Measurements from ENCODE around the gene ZSCAN21. TPM values are rescaled to one million over a fixed set of nuclear protein-coding genes. Genes with fewer than 3 reads are reported as not detected.
A peak's percentile ranks its signal among the peaks of the same experiment; 100 is the strongest.

The ZSCAN21 gene
- total and polyA plus RNA-seq, 2 of the 4 experiments (the other 2 are of a cell fraction): 11.5 to 13.3 TPM

DNA sequence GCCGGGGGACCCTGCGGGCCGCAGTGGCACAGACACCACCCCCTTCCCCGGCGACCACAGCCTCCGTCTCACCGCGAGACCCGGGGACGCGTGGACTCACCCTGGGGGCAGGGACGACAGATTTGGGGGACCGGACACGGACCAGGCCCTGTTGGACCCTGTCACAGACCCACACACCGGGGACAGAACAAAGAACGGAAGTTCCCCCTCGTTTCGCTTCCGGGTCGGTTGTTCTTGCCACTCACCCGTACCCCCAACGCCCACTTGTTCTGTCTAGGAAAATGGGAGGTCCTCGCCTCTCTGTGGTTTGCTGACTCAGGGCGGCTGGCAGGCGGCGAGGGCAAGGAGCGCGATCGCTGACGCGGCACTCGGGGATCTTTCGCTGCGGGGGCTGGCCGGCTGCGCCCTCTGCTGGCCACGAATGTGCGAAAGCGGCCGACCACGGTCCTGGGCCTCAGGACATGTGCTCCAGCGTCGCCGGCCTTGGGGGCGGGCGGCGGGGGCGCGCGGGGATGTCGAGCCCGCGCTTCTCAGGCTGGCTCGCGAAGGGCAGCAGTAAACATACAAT lies 32.0 kb downstream of the ZSCAN21 start, which contains the start of gene ZNF3 (continued):
- TF ChIP-seq, protein P1, sequence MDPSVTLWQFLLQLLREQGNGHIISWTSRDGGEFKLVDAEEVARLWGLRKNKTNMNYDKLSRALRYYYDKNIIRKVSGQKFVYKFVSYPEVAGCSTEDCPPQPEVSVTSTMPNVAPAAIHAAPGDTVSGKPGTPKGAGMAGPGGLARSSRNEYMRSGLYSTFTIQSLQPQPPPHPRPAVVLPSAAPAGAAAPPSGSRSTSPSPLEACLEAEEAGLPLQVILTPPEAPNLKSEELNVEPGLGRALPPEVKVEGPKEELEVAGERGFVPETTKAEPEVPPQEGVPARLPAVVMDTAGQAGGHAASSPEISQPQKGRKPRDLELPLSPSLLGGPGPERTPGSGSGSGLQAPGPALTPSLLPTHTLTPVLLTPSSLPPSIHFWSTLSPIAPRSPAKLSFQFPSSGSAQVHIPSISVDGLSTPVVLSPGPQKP (IDR thresholded peaks at IDR 0.05; ENCODE audit: borderline replicate concordance, low read depth, low read length): no peak

DNA sequence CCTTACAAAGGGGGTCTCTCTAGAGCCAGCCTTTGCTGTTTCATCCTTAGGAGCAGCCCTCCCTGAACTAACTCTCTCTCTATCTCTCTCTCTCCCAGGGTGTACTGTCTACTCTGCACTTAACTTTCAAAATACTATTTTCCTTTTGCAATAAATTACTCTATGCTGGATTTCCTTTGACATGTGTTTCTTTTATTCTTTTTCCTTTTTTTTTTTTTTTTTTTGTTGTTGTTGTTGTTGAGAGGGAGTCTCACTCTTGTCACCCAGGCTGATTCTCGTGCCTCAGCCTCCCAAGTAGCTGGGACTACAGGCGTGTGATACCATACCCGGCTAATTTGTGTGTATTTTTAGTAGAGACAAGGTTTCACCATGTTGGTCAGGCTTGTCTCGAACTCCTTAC lies 33.4 kb downstream of the ZSCAN21 start:
- no peak overlapping the region for H3K23ac ChIP-seq (ENCODE audit: low read depth, low read length)
- H3K79me1 ChIP-seq (ENCODE audit: low read depth in 1 of 2, low read length in 2 of 2): peaks cover 7 to 32% of the 10 kb centered on the region in 2 experiments
- H3K36me3 ChIP-seq (ENCODE audit: control insufficient read depth, insufficient read depth, low read length): peaks cover 16% of the 10 kb centered on the region
- no peaks in the 10 kb centered on the region for H3K27me3 ChIP-seq (ENCODE audit: control insufficient read depth, insufficient read depth, low read length)
- peak overlapping the region; percentile 44 for H4K91ac ChIP-seq (ENCODE audit: insufficient read depth, low read depth, low read length)
- H3K18ac ChIP-seq (ENCODE audit: low read depth, low read length): no peak overlapping the region
- no peak for ATAC-seq (ENCODE audit: low read depth)
- H3K4me3 ChIP-seq (ENCODE audit: insufficient read depth, low read depth, low read length): no peak overlapping the region
- no CpG with 5 or more reads among the region's 4 CpGs for WGBS, 2 experiments (ENCODE audit: extremely low coverage in 2 of 2, insufficient read length in 1 of 2)
- H3K4me2 ChIP-seq (ENCODE audit: low read depth, low read length): no peak overlapping the region
- intact Hi-C loops (cut with micrococcal nuclease): no loop called here
- no TSS peak for BruUV-seq (replicated peaks)
- peak overlapping the region; percentile 41; the same call in 1 of the 2 replicates for H4K5ac ChIP-seq (ENCODE audit: low read depth, low read length)
- no peak for DNase-seq
- H4K8ac ChIP-seq (ENCODE audit: low read depth in 2 of 2, low read length in 2 of 2): peak overlapping the region in 1 of 2 experiments; percentile 68; a peak in 1 of 4 replicates
- peak overlapping the region; percentile 65 for H2AK9ac ChIP-seq (replicated peaks; ENCODE audit: low read depth, low read length, poor library complexity)
- POLR2A ChIA-PET (ENCODE audit: unreplicated experiment): no interaction called here
- H3K56ac ChIP-seq (ENCODE audit: extremely low read depth, insufficient read depth, low read length): no peak overlapping the region
- H3K9ac ChIP-seq (ENCODE audit: low read depth, low read length): no peak overlapping the region
- dilution Hi-C loops (cut with HindIII; ENCODE audit: low sequenced_read_pairs, unreplicated experiment): no loop called here
- H2BK15ac ChIP-seq (ENCODE audit: low read depth, low read length): peak overlapping the region; percentile 16; the same call in 2 of the 3 replicates
- H2BK120ac ChIP-seq (ENCODE audit: low read depth, low read length): peak overlapping the region; percentile 82
- in situ Hi-C loops (cut with MboI; ENCODE audit: low sequenced_read_pairs): no loop called here
- CTCF ChIA-PET: interaction anchor here (0.6 kb wide), 1 partner anchor 132 kb away, joined by 6 read pairs; no protein-coding TSS in a partner anchor
- peak overlapping the region; percentile 82 for H2AFZ ChIP-seq (replicated peaks; ENCODE audit: low read length, poor library complexity)
- TF ChIP-seq FOS (IDR thresholded peaks at IDR 0.05; ENCODE audit: low read depth, low read length): no peak
- TF ChIP-seq, protein P2, sequence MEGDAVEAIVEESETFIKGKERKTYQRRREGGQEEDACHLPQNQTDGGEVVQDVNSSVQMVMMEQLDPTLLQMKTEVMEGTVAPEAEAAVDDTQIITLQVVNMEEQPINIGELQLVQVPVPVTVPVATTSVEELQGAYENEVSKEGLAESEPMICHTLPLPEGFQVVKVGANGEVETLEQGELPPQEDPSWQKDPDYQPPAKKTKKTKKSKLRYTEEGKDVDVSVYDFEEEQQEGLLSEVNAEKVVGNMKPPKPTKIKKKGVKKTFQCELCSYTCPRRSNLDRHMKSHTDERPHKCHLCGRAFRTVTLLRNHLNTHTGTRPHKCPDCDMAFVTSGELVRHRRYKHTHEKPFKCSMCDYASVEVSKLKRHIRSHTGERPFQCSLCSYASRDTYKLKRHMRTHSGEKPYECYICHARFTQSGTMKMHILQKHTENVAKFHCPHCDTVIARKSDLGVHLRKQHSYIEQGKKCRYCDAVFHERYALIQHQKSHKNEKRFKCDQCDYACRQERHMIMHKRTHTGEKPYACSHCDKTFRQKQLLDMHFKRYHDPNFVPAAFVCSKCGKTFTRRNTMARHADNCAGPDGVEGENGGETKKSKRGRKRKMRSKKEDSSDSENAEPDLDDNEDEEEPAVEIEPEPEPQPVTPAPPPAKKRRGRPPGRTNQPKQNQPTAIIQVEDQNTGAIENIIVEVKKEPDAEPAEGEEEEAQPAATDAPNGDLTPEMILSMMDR (conservative IDR thresholded peaks at IDR 0.05; ENCODE audit: low read depth, low read length): no peak
- TF ChIP-seq, protein P3, sequence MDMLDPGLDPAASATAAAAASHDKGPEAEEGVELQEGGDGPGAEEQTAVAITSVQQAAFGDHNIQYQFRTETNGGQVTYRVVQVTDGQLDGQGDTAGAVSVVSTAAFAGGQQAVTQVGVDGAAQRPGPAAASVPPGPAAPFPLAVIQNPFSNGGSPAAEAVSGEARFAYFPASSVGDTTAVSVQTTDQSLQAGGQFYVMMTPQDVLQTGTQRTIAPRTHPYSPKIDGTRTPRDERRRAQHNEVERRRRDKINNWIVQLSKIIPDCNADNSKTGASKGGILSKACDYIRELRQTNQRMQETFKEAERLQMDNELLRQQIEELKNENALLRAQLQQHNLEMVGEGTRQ (IDR thresholded peaks at IDR 0.05; ENCODE audit: low read depth, low read length): no peak
- no peak overlapping the region for H3K27ac ChIP-seq (ENCODE audit: insufficient read depth, low read length)
- no peaks in the 10 kb centered on the region for H3K9me3 ChIP-seq (ENCODE audit: control insufficient read depth, insufficient read depth, low read length)
- H2BK5ac ChIP-seq (ENCODE audit: low read depth, low read length, poor library complexity, severe bottlenecking): peak overlapping the region; percentile 26
- H3K4ac ChIP-seq (ENCODE audit: low read depth, low read length): peak overlapping the region; percentile 55; the same call in 1 of the 2 replicates
- peaks cover 15% of the 10 kb centered on the region for H3K4me1 ChIP-seq (ENCODE audit: control insufficient read depth, insufficient read depth, low read length)
- H4K20me1 ChIP-seq (ENCODE audit: insufficient read depth, low read length): peaks cover 21% of the 10 kb centered on the region
- peak overlapping the region; percentile 48 for H2AK5ac ChIP-seq (ENCODE audit: low read depth, low read length)
- H3K9me1 ChIP-seq (ENCODE audit: insufficient read depth, low read length): peaks cover 13% of the 10 kb centered on the region
- H2BK20ac ChIP-seq (ENCODE audit: low read depth, low read length): peak overlapping the region; percentile 57; the same call in 1 of the 2 replicates
- H3K14ac ChIP-seq (replicated peaks; ENCODE audit: low read depth, low read length): no peak overlapping the region

All from IMR-90 (cell line).